OCI-LY1 (cell line): Measurements from ENCODE around the gene CDH9.

ENCODE experiments used
- EZH2 ChIP-seq: fragments of 200-600 bp; sonication (generic), shearing (Covaris generic); IDR thresholded peaks from 2 replicates; pipeline ENCODE4 v1.8.0; 2017; ENCODE audit warnings: borderline replicate concordance, mixed run types, mild to moderate bottlenecking, antibody characterized with exemption, low read length, moderate library complexity, mixed read lengths
- TF ChIP-seq, protein P1 (sequence below): fragments of 200-600 bp; sonication (generic), shearing (Covaris generic); IDR thresholded peaks from 2 replicates; pipeline ENCODE4 v1.5.1; 2017; ENCODE audit warnings: mild to moderate bottlenecking, antibody characterized with exemption, low read length, moderate library complexity, mixed read lengths

DNA sequence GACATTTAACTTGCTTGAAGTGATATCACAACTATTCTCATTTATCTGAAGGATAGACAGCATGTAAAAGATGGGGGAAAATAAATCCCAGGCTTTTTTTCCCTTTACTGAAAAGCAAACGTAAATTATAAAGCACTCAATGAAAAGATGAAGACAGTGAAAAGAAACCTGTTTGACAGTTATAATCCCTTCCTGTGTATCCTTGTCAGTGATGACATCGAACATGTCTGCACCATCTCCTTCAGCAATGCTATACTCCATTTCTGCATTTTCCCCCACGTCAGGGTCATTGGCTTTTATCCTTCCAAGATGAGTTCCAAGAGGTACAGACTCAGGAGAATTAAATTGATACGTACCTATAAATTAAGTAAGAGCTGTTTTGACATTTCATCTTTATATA is 134.9 kb downstream of the CDH9 start:
- TF ChIP-seq, protein P1, sequence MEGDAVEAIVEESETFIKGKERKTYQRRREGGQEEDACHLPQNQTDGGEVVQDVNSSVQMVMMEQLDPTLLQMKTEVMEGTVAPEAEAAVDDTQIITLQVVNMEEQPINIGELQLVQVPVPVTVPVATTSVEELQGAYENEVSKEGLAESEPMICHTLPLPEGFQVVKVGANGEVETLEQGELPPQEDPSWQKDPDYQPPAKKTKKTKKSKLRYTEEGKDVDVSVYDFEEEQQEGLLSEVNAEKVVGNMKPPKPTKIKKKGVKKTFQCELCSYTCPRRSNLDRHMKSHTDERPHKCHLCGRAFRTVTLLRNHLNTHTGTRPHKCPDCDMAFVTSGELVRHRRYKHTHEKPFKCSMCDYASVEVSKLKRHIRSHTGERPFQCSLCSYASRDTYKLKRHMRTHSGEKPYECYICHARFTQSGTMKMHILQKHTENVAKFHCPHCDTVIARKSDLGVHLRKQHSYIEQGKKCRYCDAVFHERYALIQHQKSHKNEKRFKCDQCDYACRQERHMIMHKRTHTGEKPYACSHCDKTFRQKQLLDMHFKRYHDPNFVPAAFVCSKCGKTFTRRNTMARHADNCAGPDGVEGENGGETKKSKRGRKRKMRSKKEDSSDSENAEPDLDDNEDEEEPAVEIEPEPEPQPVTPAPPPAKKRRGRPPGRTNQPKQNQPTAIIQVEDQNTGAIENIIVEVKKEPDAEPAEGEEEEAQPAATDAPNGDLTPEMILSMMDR, result no peak
- TF ChIP-seq EZH2, result no peak
